ENCODE results near the gene SOCS2. TPM values are rescaled to one million over a fixed set of nuclear protein-coding genes. Genes with fewer than 3 reads are reported as not detected.
A peak's percentile ranks its signal among the peaks of the same experiment; 100 is the strongest.

SOCS2 gene
- total and polyA plus RNA-seq, 11 donors: 9.2 to 46.5 (median 19.0) TPM

DNA sequence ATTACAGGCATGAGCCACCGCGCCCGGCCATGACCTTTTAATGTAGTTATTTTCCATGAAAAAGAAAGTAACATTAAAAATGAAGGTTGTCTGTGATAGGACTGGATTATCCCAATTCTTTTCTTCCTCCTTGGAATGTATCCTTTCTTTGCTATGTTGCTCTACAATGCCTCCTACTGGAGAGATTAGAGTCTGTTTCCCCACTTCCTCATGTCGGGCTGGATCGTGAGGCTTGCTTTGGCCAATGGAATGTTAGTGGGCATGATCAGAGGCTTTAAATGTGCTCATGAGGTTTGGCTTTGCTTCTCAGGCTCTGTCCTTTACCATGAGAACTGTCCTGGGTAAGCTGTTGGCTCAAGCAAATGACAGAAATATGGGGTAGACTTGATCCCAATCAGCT lies 34.7 kb upstream of the SOCS2 start:
- no peaks in the 10 kb centered on the region for H3K9me3 ChIP-seq
- ATAC-seq: no peak
- no peak for DNase-seq
- H3K4me3 ChIP-seq: no peak overlapping the region
- no peaks in the 10 kb centered on the region for H3K27me3 ChIP-seq
- H3K27ac ChIP-seq: peak overlapping the region in 1 of 12 donors; percentile 83
- 92 to 97% (median 95%) methylated on average over 5 of the region's 5 CpGs for WGBS, 4 donors
- peaks cover 0 to 3% (median 0%) of the 10 kb centered on the region in 9 donors for H3K36me3 ChIP-seq
- intact Hi-C loops (cut with DNase I): no loop called here
- peaks cover 0 to 33% (median 10%) of the 10 kb centered on the region in 12 donors for H3K4me1 ChIP-seq
- TF ChIP-seq, protein P1, sequence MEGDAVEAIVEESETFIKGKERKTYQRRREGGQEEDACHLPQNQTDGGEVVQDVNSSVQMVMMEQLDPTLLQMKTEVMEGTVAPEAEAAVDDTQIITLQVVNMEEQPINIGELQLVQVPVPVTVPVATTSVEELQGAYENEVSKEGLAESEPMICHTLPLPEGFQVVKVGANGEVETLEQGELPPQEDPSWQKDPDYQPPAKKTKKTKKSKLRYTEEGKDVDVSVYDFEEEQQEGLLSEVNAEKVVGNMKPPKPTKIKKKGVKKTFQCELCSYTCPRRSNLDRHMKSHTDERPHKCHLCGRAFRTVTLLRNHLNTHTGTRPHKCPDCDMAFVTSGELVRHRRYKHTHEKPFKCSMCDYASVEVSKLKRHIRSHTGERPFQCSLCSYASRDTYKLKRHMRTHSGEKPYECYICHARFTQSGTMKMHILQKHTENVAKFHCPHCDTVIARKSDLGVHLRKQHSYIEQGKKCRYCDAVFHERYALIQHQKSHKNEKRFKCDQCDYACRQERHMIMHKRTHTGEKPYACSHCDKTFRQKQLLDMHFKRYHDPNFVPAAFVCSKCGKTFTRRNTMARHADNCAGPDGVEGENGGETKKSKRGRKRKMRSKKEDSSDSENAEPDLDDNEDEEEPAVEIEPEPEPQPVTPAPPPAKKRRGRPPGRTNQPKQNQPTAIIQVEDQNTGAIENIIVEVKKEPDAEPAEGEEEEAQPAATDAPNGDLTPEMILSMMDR (IDR thresholded peaks at IDR 0.05): peak in 1 of 12 donors; percentile 6
- no peak for TF ChIP-seq POLR2A (IDR thresholded peaks at IDR 0.05)

DNA sequence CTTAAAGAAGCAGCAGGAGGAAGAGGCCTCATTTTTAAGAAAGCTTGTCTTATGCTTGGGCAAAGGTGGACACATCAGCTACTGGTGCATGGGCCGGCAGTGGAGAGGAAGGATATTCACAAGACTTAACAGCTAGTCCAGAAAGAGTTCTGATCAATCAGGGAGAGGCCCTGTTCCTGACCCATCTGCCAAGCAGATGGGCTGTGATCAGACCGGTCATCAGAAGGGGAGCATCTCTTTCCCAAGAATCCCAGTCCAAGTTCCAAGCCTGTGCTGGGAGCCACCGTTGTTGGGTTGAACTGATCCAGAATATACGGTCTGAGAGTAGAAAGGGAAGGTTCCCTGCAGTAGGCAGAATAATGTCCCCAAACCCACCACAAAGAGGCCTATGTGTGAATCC lies 32.7 kb upstream of the SOCS2 start:
- 94 to 96% (median 95%) methylated on average over 4 of the region's 4 CpGs for WGBS, 4 donors
- peak overlapping the region in 2 of 12 donors; percentile 11 to 62 for H3K27ac ChIP-seq
- H3K36me3 ChIP-seq: peaks cover 0 to 20% (median 3%) of the 10 kb centered on the region in 9 donors
- H3K27me3 ChIP-seq: no peaks in the 10 kb centered on the region
- ATAC-seq (no peak), DNase-seq (no peak)
- TF ChIP-seq, protein P1 (IDR thresholded peaks at IDR 0.05): no peak
- no peak for TF ChIP-seq POLR2A (IDR thresholded peaks at IDR 0.05)
- no peaks in the 10 kb centered on the region for H3K9me3 ChIP-seq
- intact Hi-C loops (cut with DNase I): no loop called here
- peaks cover 0 to 33% (median 10%) of the 10 kb centered on the region in 12 donors for H3K4me1 ChIP-seq
- H3K4me3 ChIP-seq: no peak overlapping the region

DNA sequence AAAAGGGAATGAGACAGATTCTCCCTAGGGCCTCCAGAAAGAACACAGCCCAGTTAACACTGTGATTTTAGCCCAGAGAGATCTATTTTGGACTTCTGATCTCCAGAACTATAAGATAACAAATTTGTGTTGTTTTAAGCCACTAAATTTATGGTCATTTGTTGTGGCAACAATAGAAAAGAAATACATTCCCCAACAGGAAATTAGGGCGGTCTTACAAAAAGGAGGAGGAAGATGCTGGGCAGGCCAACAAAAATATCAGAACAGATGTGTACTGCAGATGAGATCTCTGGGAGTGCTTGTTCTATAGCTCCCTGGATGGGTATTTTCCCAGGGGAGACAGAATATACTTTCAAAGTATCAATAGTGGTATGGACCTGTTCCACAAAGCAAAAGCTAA lies 32.0 kb upstream of the SOCS2 start:
- 40 to 52% (median 45%) methylated on average over 1 of the region's 1 CpG for WGBS, 4 donors
- ATAC-seq: peak in 1 of 4 donors; percentile 32

DNA sequence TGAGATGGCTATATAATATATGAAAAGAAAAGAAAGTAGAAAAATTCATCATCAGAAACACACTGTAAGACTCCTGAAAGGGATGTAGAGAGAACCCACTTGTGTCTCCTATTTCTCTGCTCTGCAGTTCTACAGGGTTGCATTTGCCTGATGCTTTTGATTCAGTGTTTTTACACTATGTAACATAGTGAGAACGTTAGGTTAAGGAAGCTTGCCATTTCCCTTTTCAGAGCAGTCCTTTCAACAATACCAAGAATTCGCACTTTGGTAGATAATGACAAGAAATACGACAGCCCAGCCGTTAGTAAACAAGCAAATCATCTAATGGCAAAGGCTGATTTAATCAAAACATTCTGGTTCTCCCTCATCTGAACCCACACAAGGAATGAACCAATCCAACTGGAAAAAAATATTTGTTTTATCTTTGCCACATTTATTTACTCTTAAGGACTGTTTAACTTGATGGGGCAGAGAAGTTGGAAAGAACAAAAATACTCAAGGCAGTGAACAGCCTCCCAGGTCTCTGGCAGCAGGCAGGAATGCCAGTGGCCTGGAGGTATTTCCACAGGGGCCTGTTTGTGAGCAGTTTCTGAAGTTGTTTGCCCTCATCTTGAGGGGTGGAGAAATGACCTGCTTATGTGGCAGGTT lies 30.8 kb upstream of the SOCS2 start:
- intact Hi-C loops (cut with DNase I): no loop called here
- ATAC-seq (no peak), DNase-seq (no peak)
- no peaks in the 10 kb centered on the region for H3K9me3 ChIP-seq
- TF ChIP-seq POLR2A (IDR thresholded peaks at IDR 0.05): no peak
- TF ChIP-seq, protein P1 (IDR thresholded peaks at IDR 0.05): no peak
- WGBS, 4 donors: 56 to 72% (median 70%) methylated on average over 4 of the region's 4 CpGs
- no peak overlapping the region for H3K4me3 ChIP-seq
- peaks cover 0 to 26% (median 5%) of the 10 kb centered on the region in 12 donors for H3K4me1 ChIP-seq
- H3K36me3 ChIP-seq: peaks cover 0 to 27% (median 3%) of the 10 kb centered on the region in 9 donors
- no peaks in the 10 kb centered on the region for H3K27me3 ChIP-seq
- no peak overlapping the region for H3K27ac ChIP-seq

More for the DNA sequence above, 32.0 kb upstream of the SOCS2 start:
- Histone ChIP-seq H3K27me3 (no peaks in the 10 kb centered on the region), H3K36me3 (peaks cover 0 to 27% (median 3%) of the 10 kb centered on the region in 9 donors), H3K4me3 (no peak overlapping the region), H3K4me1 (peaks cover 0 to 33% (median 10%) of the 10 kb centered on the region in 12 donors), H3K27ac (peak overlapping the region in 2 of 12 donors; percentile 12 to 62), H3K9me3 (no peaks in the 10 kb centered on the region)
- no peak for DNase-seq
- TF ChIP-seq, protein P1 (IDR thresholded peaks at IDR 0.05): no peak
- TF ChIP-seq POLR2A (IDR thresholded peaks at IDR 0.05): no peak
- intact Hi-C loops (cut with DNase I): no loop called here
